Measurements from ENCODE around the gene SORCS2.

GRCh38 chr4:7784131-7784870 is 592.0 kb downstream of the SORCS2 start:
- no peak for TF ChIP-seq CTCF (IDR thresholded peaks at IDR 0.05)
- TF ChIP-seq POLR2A (IDR thresholded peaks at IDR 0.05) = no peak

Data from right lobe of liver (tissue), 4 donors.